K562 (cell line): ENCODE results near the gene SLC16A12. TPM values are rescaled to one million over a fixed set of nuclear protein-coding genes. Genes with fewer than 3 reads are reported as not detected.

Experiments used
- ATAC-seq: fragments of 200-7000 bp; cut with Tn5 transposase; 3 replicates; pipeline ENCODE4 v1.9.1; 2020; ENCODE audit warnings: moderate library complexity
- BruUV-seq: library from RNA; stranded (reverse); fragments of 400-500 nt; replicated peaks from 2 replicates; lab custom pipeline; 2021; lab: Mats Ljungman, UMichigan
- CTCF ChIA-PET: fragments of 300-600 bp; formaldehyde crosslinking; extraction: SDS; loops from one replicate; lab custom pipeline; 2021; ENCODE audit warnings: low intra/inter-chr PET ratio; lab: Yijun Ruan, JAX
- POLR2A ChIA-PET: fragments of 300-600, 350-650 bp; sonication (Branson Sonifier 250); formaldehyde crosslinking; extraction: SDS; loops from one replicate; lab custom pipeline; 2021; ENCODE audit warnings: antibody characterized with exemption, inconsistent platforms; lab: Yijun Ruan, JAX
- DNase-seq, 4 experiments: peaks; one replicate each; pipeline versions ENCODE4 v3.0.0 to v3.0.0-alpha.2; 2011 to 2018; ENCODE audit warnings: low spot score in 3 of 4, mixed read lengths in 3 of 4; ENCODE audit errors: extremely low read depth in 1 of 4
- FAIRE-seq: peaks from 2 replicates; lab custom pipeline; 2011; peaks lifted over from hg19 to GRCh38; lab: Jason Lieb, UNC
- H2AFZ ChIP-seq: 2 replicates; pipeline ENCODE4 v1.6.0; 2011; ENCODE audit warnings: low read depth, low read length, control low read depth, inconsistent platforms
- H3K27ac ChIP-seq: fragments of 200-600 bp; 3 replicates; pipeline ENCODE4 v1.8.0; 2011; ENCODE audit warnings: low read depth, mild to moderate bottlenecking, control low read depth, inconsistent platforms, low read length, moderate library complexity, mixed read lengths; ENCODE audit errors: extremely low read depth
- H3K27me3 ChIP-seq, 2 experiments: fragments of 300-600 bp in 1 of 2; 2 replicates in 1 of 2; 3 replicates in 1 of 2; pipeline versions ENCODE4 v1.6.0 to v1.8.0; 2011; ENCODE audit warnings: inconsistent platforms in 2 of 2, low read length in 2 of 2, mild to moderate bottlenecking in 1 of 2, mixed read lengths in 1 of 2, moderate library complexity in 1 of 2; ENCODE audit not compliant: control insufficient read depth in 2 of 2, insufficient read depth in 2 of 2
- H3K36me3 ChIP-seq: fragments of 300-600 bp; 3 replicates; pipeline ENCODE4 v1.8.0; 2011; ENCODE audit warnings: mild to moderate bottlenecking, low read length, inconsistent platforms; ENCODE audit not compliant: control insufficient read depth, insufficient read depth
- H3K4me1 ChIP-seq, 2 experiments: fragments of 200-600 bp in 1 of 2; replicated peaks in 1 of 2; 2 replicates in 1 of 2; 3 replicates in 1 of 2; pipeline versions ENCODE4 v1.5.1 to v1.8.0; 2011; ENCODE audit warnings: inconsistent platforms in 2 of 2, low read length in 2 of 2, mild to moderate bottlenecking in 1 of 2, mixed read lengths in 1 of 2, moderate library complexity in 1 of 2; ENCODE audit not compliant: control insufficient read depth in 2 of 2, insufficient read depth in 2 of 2
- H3K4me2 ChIP-seq: 2 replicates; pipeline ENCODE4 v1.6.1; 2011; ENCODE audit warnings: low read length, control low read depth, inconsistent platforms, mixed read lengths; ENCODE audit not compliant: insufficient read depth
- H3K4me3 ChIP-seq: fragments of 200-600 bp; sonication (generic), shearing (Covaris generic); 2 replicates; pipeline ENCODE4 v1.5.1; 2016; ENCODE audit warnings: control low read depth, inconsistent platforms
- H3K79me2 ChIP-seq: fragments of 200-600 bp; 3 replicates; pipeline ENCODE4 v1.8.0; 2011; ENCODE audit warnings: low read length, inconsistent platforms; ENCODE audit not compliant: control insufficient read depth, insufficient read depth
- H3K9ac ChIP-seq, 2 experiments: 2 replicates each; pipeline versions ENCODE4 v1.6.0 to v1.6.1; 2011; ENCODE audit warnings: low read depth in 2 of 2, low read length in 2 of 2, control low read depth in 1 of 2, inconsistent platforms in 1 of 2, mild to moderate bottlenecking in 1 of 2, mixed read lengths in 1 of 2; ENCODE audit not compliant: insufficient read depth in 1 of 2
- H3K9me1 ChIP-seq: one replicate; pipeline ENCODE4 v1.6.0; 2011; ENCODE audit warnings: inconsistent platforms, mild to moderate bottlenecking, low read length, moderate library complexity; ENCODE audit not compliant: control insufficient read depth, insufficient read depth
- H3K9me3 ChIP-seq: replicated peaks from 2 replicates; pipeline ENCODE4 v1.5.1; 2011; ENCODE audit warnings: low read depth, low read length, inconsistent platforms; ENCODE audit not compliant: control insufficient read depth, insufficient read depth
- H4K20me1 ChIP-seq: replicated peaks from 2 replicates; pipeline ENCODE4 v1.6.1; 2011; ENCODE audit warnings: low read length, inconsistent platforms, mixed read lengths; ENCODE audit not compliant: control insufficient read depth, insufficient read depth
- CAMTA2 ChIP-seq: fragments of 250-450 bp; sonication (Bioruptor Pico); conservative IDR thresholded peaks from 2 replicates; pipeline ENCODE4 v1.5.1; 2022
- FUS ChIP-seq: fragments of 200-400 bp; formaldehyde crosslinking; optimal IDR thresholded peaks from 2 replicates; pipeline ENCODE3; 2017; ENCODE audit warnings: low read depth, low read length
- MYBL2 ChIP-seq, 2 experiments: fragments of 450-650 bp in 1 of 2; sonication (generic) in 1 of 2; formaldehyde crosslinking in 1 of 2; IDR thresholded peaks; 2 replicates each; pipeline versions ENCODE4 v1.6.1 to v1.8.1; 2017 to 2022; ENCODE audit warnings: borderline replicate concordance in 1 of 2, inconsistent platforms in 1 of 2, low read depth in 1 of 2, mild to moderate bottlenecking in 1 of 2, missing genetic modification reagents in 1 of 2, moderate library complexity in 1 of 2
- RNF2 ChIP-seq: sonication (generic); IDR thresholded peaks from 2 replicates; pipeline ENCODE4 v1.6.1; 2016
- SETDB1 ChIP-seq: IDR thresholded peaks from one replicate; pipeline ENCODE4 v1.6.1; 2012; ENCODE audit warnings: low read length, control low read depth, inconsistent platforms
- TCF3 ChIP-seq: sonication (generic); formaldehyde crosslinking; IDR thresholded peaks from 2 replicates; pipeline ENCODE4 v1.4.0; 2020; ENCODE audit warnings: mild to moderate bottlenecking, missing genetic modification reagents
- TEAD4 ChIP-seq, 2 experiments: sonication (generic) in 1 of 2; formaldehyde crosslinking in 1 of 2; IDR thresholded peaks; 2 replicates each; pipeline versions ENCODE4 v1.6.1 to v1.8.0; 2012 to 2022; ENCODE audit warnings: borderline replicate concordance in 1 of 2, inconsistent platforms in 1 of 2, low read length in 1 of 2, mild to moderate bottlenecking in 1 of 2, missing genetic modification reagents in 1 of 2
- ZNF224 ChIP-seq: sonication (generic); formaldehyde crosslinking; IDR thresholded peaks from 2 replicates; pipeline ENCODE4 v1.8.0; 2022; ENCODE audit warnings: mild to moderate bottlenecking, missing genetic modification reagents
- ZNF41 ChIP-seq: fragments of 250-450 bp; sonication (Bioruptor Pico); conservative IDR thresholded peaks from 2 replicates; pipeline ENCODE4 v1.4.0; 2020; ENCODE audit warnings: mild to moderate bottlenecking
- ZNF589 ChIP-seq: fragments of 200-800 bp; sonication (Bioruptor generic); IDR thresholded peaks from 2 replicates; pipeline ENCODE4 v1.6.1; 2016; ENCODE audit warnings: low read depth, missing genetic modification characterization, missing compliant biosample characterization
- WGBS: fragments of 100-300 bp; shearing (Covaris generic); methylation state at CpG from one replicate; pipeline ENCODE4 v1.1.6; 2016; ENCODE audit warnings: low coverage, mixed read lengths; ENCODE audit not compliant: insufficient coverage; ENCODE audit errors: missing lambda C conversion rate; 5-methylcytosine and 5-hydroxymethylcytosine counted together
- in situ Hi-C: fragments of 300-500 bp; cut with MboI; formaldehyde crosslinking; loops from 4 replicates; pipeline ENCODE4 v1.15.0; 2018; ENCODE audit warnings: inconsistent platforms, mixed read lengths
- intact Hi-C: fragments of 100-400 bp; cut with micrococcal nuclease; formaldehyde crosslinking; loops from 2 replicates; pipeline ENCODE4 v1.14.2; 2022
- polyA plus RNA-seq, 8 experiments: library from polyadenylated mRNA; depleted of rRNA in 4 of 8; stranded (reverse) in 5 of 8; unstranded in 3 of 8; fragments of >200 nt; fragmentation: Nextera tagmentation in 2 of 8; fragmentation: Illumina TruSeq in 1 of 8; extraction: Ambion mirVana in 2 of 8; extraction: Trizol in 1 of 8; gene quantifications; 2 replicates each; pipeline versions ENCODE4 v1.2.1 to v1.2.3, GENCODE V29; 2011 to 2014; ENCODE audit warnings: inconsistent platforms in 1 of 8, missing spikeins in 1 of 8
- total RNA-seq, 7 experiments: library from RNA; depleted of rRNA in 6 of 7; stranded (reverse); fragments of >200 nt in 6 of 7; fragmentation: Illumina TruSeq in 2 of 7; extraction: Trizol in 2 of 7; gene quantifications; 2 replicates each; pipeline versions ENCODE4 v1.2.1 to v1.2.3, GENCODE V29; 2011 to 2021; ENCODE audit warnings: low replicate concordance in 1 of 7
- TF ChIP-seq, protein P1 (sequence below): IDR thresholded peaks from 2 replicates; pipeline ENCODE4 v1.6.1; 2011; ENCODE audit not compliant: insufficient read length; ENCODE audit errors: extremely low read depth
- TF ChIP-seq, protein P2 (sequence below): sonication (generic); formaldehyde crosslinking; IDR thresholded peaks from 2 replicates; pipeline ENCODE4 v1.8.1; 2022; ENCODE audit warnings: missing genetic modification reagents

Gene SLC16A12
- total and polyA plus RNA-seq, 9 of the 15 experiments (the other 6 are each of a cell fraction or from before 2014, with no cell fraction given) = not detected

DNA sequence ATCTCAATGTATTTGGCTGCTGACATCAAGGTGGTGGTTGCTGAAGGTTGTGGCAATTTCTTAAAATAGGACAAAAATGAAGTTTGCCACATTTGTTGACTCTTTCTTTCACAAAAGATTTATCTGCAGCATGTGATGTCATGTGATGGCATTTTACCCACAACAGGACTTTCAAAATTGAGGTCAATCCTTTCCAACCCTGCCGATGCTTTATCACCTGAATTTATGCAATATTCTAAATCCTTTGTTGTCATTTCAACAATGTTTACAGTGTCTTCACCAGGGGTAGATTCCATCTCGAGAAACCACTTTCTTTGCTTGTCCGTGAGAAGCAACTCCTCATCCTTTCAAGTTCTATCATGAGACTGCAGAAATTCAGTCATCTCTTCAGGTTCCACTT, 40.6 kb upstream of the SLC16A12 start:
- Histone ChIP-seq H3K36me3 (no peaks in the 10 kb centered on the region), H2AFZ (no peak overlapping the region), H3K9me1 (no peaks in the 10 kb centered on the region), H3K9ac (no peak overlapping the region), H3K79me2 (no peaks in the 10 kb centered on the region), H3K27ac (no peak overlapping the region), H3K9me3 (no peaks in the 10 kb centered on the region), H3K4me3 (no peak overlapping the region), H4K20me1 (no peaks in the 10 kb centered on the region), H3K4me1 (no peaks in the 10 kb centered on the region), H3K4me2 (no peak overlapping the region), H3K27me3 (no peaks in the 10 kb centered on the region)
- WGBS = 17% methylated on average over 3 of the region's 3 CpGs
- intact Hi-C loops = no loop called here
- FAIRE-seq (no peak), ATAC-seq (no peak), DNase-seq (no peak)
- BruUV-seq = no TSS peak
- TF ChIP-seq ZNF224 (no peak), SETDB1 (no peak), TCF3 (CRISPR knock-in tag) (no peak), ZNF41 (CRISPR knock-in tag) (no peak), RNF2 (no peak), TEAD4 (IDR thresholded peaks at IDR 0.05; ENCODE audit: low read length) (no peak), TEAD4 (CRISPR knock-in tag; IDR thresholded peaks at IDR 0.05; ENCODE audit: borderline replicate concordance) (no peak), FUS (no peak), ZNF589 (CRISPR knock-in tag) (no peak), MYBL2 (IDR thresholded peaks at IDR 0.05; ENCODE audit: low read depth) (no peak), MYBL2 (CRISPR knock-in tag; IDR thresholded peaks at IDR 0.05; ENCODE audit: borderline replicate concordance) (no peak), CAMTA2 (CRISPR knock-in tag) (no peak)
- TF ChIP-seq, protein P1, sequence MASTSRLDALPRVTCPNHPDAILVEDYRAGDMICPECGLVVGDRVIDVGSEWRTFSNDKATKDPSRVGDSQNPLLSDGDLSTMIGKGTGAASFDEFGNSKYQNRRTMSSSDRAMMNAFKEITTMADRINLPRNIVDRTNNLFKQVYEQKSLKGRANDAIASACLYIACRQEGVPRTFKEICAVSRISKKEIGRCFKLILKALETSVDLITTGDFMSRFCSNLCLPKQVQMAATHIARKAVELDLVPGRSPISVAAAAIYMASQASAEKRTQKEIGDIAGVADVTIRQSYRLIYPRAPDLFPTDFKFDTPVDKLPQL = no peak
- TF ChIP-seq, protein P2, sequence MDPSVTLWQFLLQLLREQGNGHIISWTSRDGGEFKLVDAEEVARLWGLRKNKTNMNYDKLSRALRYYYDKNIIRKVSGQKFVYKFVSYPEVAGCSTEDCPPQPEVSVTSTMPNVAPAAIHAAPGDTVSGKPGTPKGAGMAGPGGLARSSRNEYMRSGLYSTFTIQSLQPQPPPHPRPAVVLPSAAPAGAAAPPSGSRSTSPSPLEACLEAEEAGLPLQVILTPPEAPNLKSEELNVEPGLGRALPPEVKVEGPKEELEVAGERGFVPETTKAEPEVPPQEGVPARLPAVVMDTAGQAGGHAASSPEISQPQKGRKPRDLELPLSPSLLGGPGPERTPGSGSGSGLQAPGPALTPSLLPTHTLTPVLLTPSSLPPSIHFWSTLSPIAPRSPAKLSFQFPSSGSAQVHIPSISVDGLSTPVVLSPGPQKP (CRISPR knock-in tag) = no peak
- ChIA-PET POLR2A (no interaction called here), CTCF (interaction anchor here (0.6 kb wide), 1 partner anchor 1632 kb away, joined by 3 read pairs; no protein-coding TSS in a partner anchor)
- in situ Hi-C loops = no loop called here
